ENCODE results near the gene AHRR. TPM values are rescaled to one million over a fixed set of nuclear protein-coding genes. Genes with fewer than 3 reads are reported as not detected.

Gene AHRR
- total and polyA plus RNA-seq, 10 of the 15 experiments (the other 5 are each of a cell fraction or from before 2014, with no cell fraction given): 0.90 to 35.2 (median 19.2) TPM

GRCh38 chr5:475704-476101 is 154.2 kb downstream of the AHRR start:
- ATAC-seq (no peak), DNase-seq (ENCODE audit: low read depth, low spot score) (no peak), FAIRE-seq (no peak)
- Histone ChIP-seq H4K20me1 (ENCODE audit: control insufficient read depth, insufficient read depth) (no peaks in the 10 kb centered on the region), H3K27me3 (replicated peaks in 1 of 2; ENCODE audit: control insufficient read depth in 2 of 2, insufficient read depth in 2 of 2, low read length in 1 of 2) (no peaks in the 10 kb centered on the region), H3K9ac (ENCODE audit: control insufficient read depth, insufficient read depth, low read length) (no peak overlapping the region), H3K79me2 (ENCODE audit: control insufficient read depth, insufficient read depth, low read length) (peaks cover 21% of the 10 kb centered on the region), H3K4me3 (no peak overlapping the region), H3K36me3 (ENCODE audit: control insufficient read depth in 2 of 2, insufficient read depth in 2 of 2, low read length in 1 of 2) (no peaks in the 10 kb centered on the region), H3K27ac (ENCODE audit: control insufficient read depth, insufficient read depth) (no peak overlapping the region), H3K4me1 (ENCODE audit: control insufficient read depth, insufficient read depth, low read length) (peaks cover 4% of the 10 kb centered on the region), H2AFZ (ENCODE audit: control insufficient read depth, low read depth, low read length) (no peak overlapping the region), H3K4me2 (ENCODE audit: control insufficient read depth, insufficient read depth) (no peak overlapping the region), H3K9me3 (replicated peaks; ENCODE audit: control insufficient read depth, insufficient read depth, low read length) (no peaks in the 10 kb centered on the region)
- CTCF ChIA-PET: no interaction called here
- RAD21 ChIA-PET (ENCODE audit: unreplicated experiment): no interaction called here
- POLR2A ChIA-PET: interaction anchor here (0.6 kb wide), 1 partner anchor 130 kb away, joined by 3 read pairs; no protein-coding TSS in a partner anchor
- intact Hi-C loops (cut with micrococcal nuclease; ENCODE audit: unreplicated experiment): loop anchor here (10.0 kb wide), 1 partner anchor 139 kb away; the partner anchor contains the start of gene CEP72
- no TSS peak for BruUV-seq (replicated peaks)
- SMC1A ChIA-PET (ENCODE audit: uncharacterized antibody, unreplicated experiment): no interaction called here
- TF ChIP-seq JUNB (IDR thresholded peaks at IDR 0.05): no peak
- TF ChIP-seq POLR2A (IDR thresholded peaks at IDR 0.05; ENCODE audit: low read depth, low read length): no peak
- 91% methylated on average over 7 of the region's 8 CpGs for WGBS (ENCODE audit: insufficient coverage, insufficient replicate concordance, low lambda C conversion rate, missing lambda C conversion rate)
- in situ Hi-C loops (cut with MboI): no loop called here

GRCh38 chr5:476102-476813 is 154.7 kb downstream of the AHRR start:
- SMC1A ChIA-PET (ENCODE audit: uncharacterized antibody, unreplicated experiment): no interaction called here
- H3K27ac ChIP-seq (ENCODE audit: control insufficient read depth, insufficient read depth): no peak overlapping the region
- ATAC-seq (no peak), DNase-seq (ENCODE audit: low read depth, low spot score) (no peak), FAIRE-seq (no peak)
- 84% methylated on average over 47 of the region's 51 CpGs for WGBS (ENCODE audit: insufficient coverage, insufficient replicate concordance, low lambda C conversion rate, missing lambda C conversion rate)
- POLR2A ChIA-PET: no interaction called here
- peaks cover 4% of the 10 kb centered on the region for H3K4me1 ChIP-seq (ENCODE audit: control insufficient read depth, insufficient read depth, low read length)
- H3K79me2 ChIP-seq (ENCODE audit: control insufficient read depth, insufficient read depth, low read length): peaks cover 16% of the 10 kb centered on the region
- no peak for TF ChIP-seq ZNF622 (IDR thresholded peaks at IDR 0.05)
- TF ChIP-seq RAD51 (IDR thresholded peaks at IDR 0.05): no peak
- no peak for TF ChIP-seq TCF7 (IDR thresholded peaks at IDR 0.05; ENCODE audit: borderline replicate concordance)
- TF ChIP-seq NFYB (IDR thresholded peaks at IDR 0.05; ENCODE audit: insufficient read depth, low read depth, low read length): no peak
- TF ChIP-seq POU2F2 (IDR thresholded peaks at IDR 0.05; ENCODE audit: borderline replicate concordance, low read depth, low read length): no peak
- no peak for TF ChIP-seq ZNF687 (IDR thresholded peaks at IDR 0.05)
- TF ChIP-seq EGR1 (IDR thresholded peaks at IDR 0.05; ENCODE audit: borderline replicate concordance in 1 of 2, low read depth in 2 of 2, low read length in 2 of 2): no peak
- no peaks in the 10 kb centered on the region for H4K20me1 ChIP-seq (ENCODE audit: control insufficient read depth, insufficient read depth)
- H3K4me2 ChIP-seq (ENCODE audit: control insufficient read depth, insufficient read depth): no peak overlapping the region
- CTCF ChIA-PET: no interaction called here
- H2AFZ ChIP-seq (ENCODE audit: control insufficient read depth, low read depth, low read length): no peak overlapping the region
- no TSS peak for BruUV-seq (replicated peaks)
- H3K9me3 ChIP-seq (replicated peaks; ENCODE audit: control insufficient read depth, insufficient read depth, low read length): no peaks in the 10 kb centered on the region
- RAD21 ChIA-PET (ENCODE audit: unreplicated experiment): no interaction called here
- H3K9ac ChIP-seq (ENCODE audit: control insufficient read depth, insufficient read depth, low read length): no peak overlapping the region
- in situ Hi-C loops (cut with MboI) (no loop called here), intact Hi-C loops (cut with micrococcal nuclease; ENCODE audit: unreplicated experiment) (loop anchor here (10.0 kb wide), 1 partner anchor 139 kb away; the partner anchor contains the start of gene CEP72)
- H3K36me3 ChIP-seq (ENCODE audit: control insufficient read depth in 2 of 2, insufficient read depth in 2 of 2, low read length in 1 of 2): no peaks in the 10 kb centered on the region
- no peak overlapping the region for H3K4me3 ChIP-seq
- no peaks in the 10 kb centered on the region for H3K27me3 ChIP-seq (replicated peaks in 1 of 2; ENCODE audit: control insufficient read depth in 2 of 2, insufficient read depth in 2 of 2, low read length in 1 of 2)

Measured in GM12878 (cell line).